PFSK-1 (cell line): ENCODE data around the gene HSCB.

Experiments
- FOXP2 ChIP-seq: optimal IDR thresholded peaks from 2 replicates; pipeline ENCODE3; 2011; ENCODE audit warnings: borderline replicate concordance, control low read depth, inconsistent platforms; ENCODE audit not compliant: insufficient read depth; ENCODE audit errors: extremely low read length, extremely low read depth
- POLR2AphosphoS5 ChIP-seq: IDR thresholded peaks from 2 replicates; pipeline ENCODE4 v1.6.1; 2012; ENCODE audit warnings: low read depth, mild to moderate bottlenecking, control low read depth, low read length, moderate library complexity
- REST ChIP-seq, 2 experiments: IDR thresholded peaks; 2 replicates each; pipeline versions ENCODE4 v1.6.1 to v1.8.0; 2011 to 2012; ENCODE audit warnings: low read depth in 2 of 2, low read length in 2 of 2, control low read depth in 1 of 2, inconsistent platforms in 1 of 2, mild to moderate bottlenecking in 1 of 2, moderate library complexity in 1 of 2; ENCODE audit not compliant: insufficient read depth in 1 of 2
- SIN3A ChIP-seq: IDR thresholded peaks from 2 replicates; pipeline ENCODE4 v1.6.1; 2012; ENCODE audit warnings: mild to moderate bottlenecking, low read length, moderate library complexity, borderline replicate concordance; ENCODE audit not compliant: insufficient read depth
- TAF1 ChIP-seq: IDR thresholded peaks from 2 replicates; pipeline ENCODE4 v1.6.1; 2012; ENCODE audit warnings: low read length, control low read depth, borderline replicate concordance; ENCODE audit not compliant: insufficient read depth

Gene HSCB

GRCh38 chr22:28742562-28742962 lies 723 bp downstream of the HSCB start:
- no peak for TF ChIP-seq FOXP2
- TF ChIP-seq POLR2AphosphoS5, result no peak
- no peak for TF ChIP-seq REST (IDR thresholded peaks at IDR 0.05; ENCODE audit: insufficient read depth in 1 of 2, low read depth in 2 of 2, low read length in 2 of 2)
- no peak; the same call in 1 of the 2 replicates for TF ChIP-seq SIN3A

GRCh38 chr22:28743852-28744251 lies 2.0 kb downstream of the HSCB start:
- TF ChIP-seq POLR2AphosphoS5 (no peak), SIN3A (no peak), TAF1 (no peak), FOXP2 (no peak), REST (IDR thresholded peaks at IDR 0.05; ENCODE audit: insufficient read depth in 1 of 2, low read depth in 2 of 2, low read length in 2 of 2) (no peak)

GRCh38 chr22:28750471-28750881 lies 8.6 kb downstream of the HSCB start:
- TF ChIP-seq FOXP2, result no peak
- TF ChIP-seq POLR2AphosphoS5, result no peak
- no peak for TF ChIP-seq REST (IDR thresholded peaks at IDR 0.05; ENCODE audit: insufficient read depth in 1 of 2, low read depth in 2 of 2, low read length in 2 of 2)
- no peak for TF ChIP-seq TAF1
- no peak for TF ChIP-seq SIN3A

- TF ChIP-seq TAF1, result no peak
- no peak for TF ChIP-seq FOXP2
- no peak for TF ChIP-seq SIN3A
- TF ChIP-seq REST (IDR thresholded peaks at IDR 0.05; ENCODE audit: insufficient read depth in 1 of 2, low read depth in 2 of 2, low read length in 2 of 2), result no peak
- no peak for TF ChIP-seq POLR2AphosphoS5
These were observed 18.2 kb downstream of the HSCB start for GRCh38 chr22:28759861-28760560.

GRCh38 chr22:28761449-28761755 lies 19.6 kb downstream of the HSCB start:
- TF ChIP-seq TAF1 (no peak), REST (IDR thresholded peaks at IDR 0.05; ENCODE audit: insufficient read depth in 1 of 2, low read depth in 2 of 2, low read length in 2 of 2) (no peak), SIN3A (no peak), POLR2AphosphoS5 (no peak), FOXP2 (no peak)
